Cardiac muscle cell (in vitro differentiated cells and primary cell): ENCODE results near the gene AKT1. TPM values are rescaled to one million over a fixed set of nuclear protein-coding genes. Genes with fewer than 3 reads are reported as not detected.
"Not testable (repeated sequence)": the region's sequence is repeated elsewhere in the genome, so short reads cannot be mapped to it uniquely, and the experiment has no call there.

ENCODE experiments used
- DNase-seq, 2 donors: peaks; one replicate each; pipeline versions ENCODE4 v3.0.0 to v3.0.0-alpha.2; 2010 to 2017; ENCODE audit warnings: low read depth in 1 of 2, low spot score in 1 of 2
- H3K27ac ChIP-seq: fragments of 200-600 bp; sonication (generic); 2 replicates; pipeline ENCODE4 v1.5.1; 2016
- H3K27me3 ChIP-seq: fragments of 200-600 bp; sonication (generic); 2 replicates; pipeline ENCODE4 v1.6.0; 2016; ENCODE audit warnings: control low read depth
- H3K36me3 ChIP-seq: fragments of 200-600 bp; sonication (generic); 2 replicates; pipeline ENCODE4 v1.5.1; 2016; ENCODE audit warnings: control low read depth
- H3K4me1 ChIP-seq: fragments of 200-600 bp; sonication (generic); 2 replicates; pipeline ENCODE4 v1.8.1; 2017; ENCODE audit warnings: low read depth, mild to moderate bottlenecking, mixed run types
- H3K4me3 ChIP-seq: fragments of 200-600 bp; sonication (generic); 2 replicates; pipeline ENCODE4 v1.5.1; 2016; ENCODE audit warnings: mild to moderate bottlenecking
- H3K9me3 ChIP-seq: fragments of 200-600 bp; sonication (generic); 2 replicates; pipeline ENCODE4 v1.5.1; 2017; ENCODE audit warnings: low read depth, mild to moderate bottlenecking, control low read depth
- CTCF ChIP-seq: IDR thresholded peaks from 2 replicates; pipeline ENCODE4 v1.5.1; 2012; ENCODE audit warnings: low read depth, mild to moderate bottlenecking, low read length
- polyA plus RNA-seq: library from polyadenylated mRNA; unstranded; fragments of >200 nt; fragmentation: Nextera tagmentation; extraction: Ambion mirVana; gene quantifications from 2 replicates; pipeline ENCODE4 v1.2.1, GENCODE V29; 2016
- total RNA-seq: library from RNA; depleted of rRNA; stranded (reverse); fragments of >200 nt; gene quantifications from 2 replicates; pipeline ENCODE4 v1.2.3, GENCODE V29; 2016

Gene AKT1
- total and polyA plus RNA-seq, 2 experiments from 2014 or later, result 173 to 242 TPM

- peak overlapping the region; percentile 53 for H3K4me3 ChIP-seq
- no peak overlapping the region for H3K27ac ChIP-seq
- H3K4me1 ChIP-seq, result peaks cover 8% of the 10 kb centered on the region
- no peak for TF ChIP-seq CTCF
- no peaks in the 10 kb centered on the region for H3K9me3 ChIP-seq
- H3K36me3 ChIP-seq, result peaks cover 12% of the 10 kb centered on the region
- DNase-seq, result no peak
- H3K27me3 ChIP-seq, result no peaks in the 10 kb centered on the region
Observed at GRCh38 chr14:104754213-104754851, 41.2 kb downstream of the AKT1 start.

GRCh38 chr14:104753528-104754212, 41.9 kb downstream of the AKT1 start:
- peak overlapping the region; percentile 80 for H3K27ac ChIP-seq

GRCh38 chr14:104752735-104753527, 42.6 kb downstream of the AKT1 start, which contains the start of gene SIVA1:
TSS of gene SIVA1 (plus strand) at chr14:104753147. CDS start at chr14:104753202, 55 bp downstream.
- Histone ChIP-seq H3K27me3 (no peaks in the 10 kb centered on the region), H3K4me3 (peak within 1 kb of the TSS; percentile 53), H3K4me1 (peaks cover 8% of the 10 kb centered on the region), H3K9me3 (no peaks in the 10 kb centered on the region), H3K27ac (peak within 1 kb of the TSS; percentile 80), H3K36me3 (peaks cover 8% of the 10 kb centered on the region)
- no peak for TF ChIP-seq CTCF
- peak; percentile 99 to 100 for DNase-seq

More at GRCh38 chr14:104753528-104754212, 41.9 kb downstream of the AKT1 start:
- peaks cover 8% of the 10 kb centered on the region for H3K4me1 ChIP-seq
- H3K4me3 ChIP-seq, result peak overlapping the region; percentile 53
- no peak for TF ChIP-seq CTCF
- DNase-seq, result no peak
- no peaks in the 10 kb centered on the region for H3K27me3 ChIP-seq
- peaks cover 8% of the 10 kb centered on the region for H3K36me3 ChIP-seq
- H3K9me3 ChIP-seq, result no peaks in the 10 kb centered on the region

- H3K27me3 ChIP-seq, result no peaks in the 10 kb centered on the region
- no peaks in the 10 kb centered on the region for H3K9me3 ChIP-seq
- peaks cover 8% of the 10 kb centered on the region for H3K36me3 ChIP-seq
- H3K27ac ChIP-seq, result peak overlapping the region; percentile 80
- peak overlapping the region; percentile 53 for H3K4me3 ChIP-seq
- TF ChIP-seq CTCF, result no peak
- DNase-seq, result no peak
- H3K4me1 ChIP-seq, result peaks cover 8% of the 10 kb centered on the region
Observed at GRCh38 chr14:104752423-104752734, 43.2 kb downstream of the AKT1 start.

- TF ChIP-seq CTCF, result no peak
- H3K4me1 ChIP-seq, result peaks cover 8% of the 10 kb centered on the region
- DNase-seq, result no peak
- no peaks in the 10 kb centered on the region for H3K27me3 ChIP-seq
- H3K36me3 ChIP-seq, result peaks cover 8% of the 10 kb centered on the region
- peak overlapping the region; percentile 80 for H3K27ac ChIP-seq
- H3K9me3 ChIP-seq, result no peaks in the 10 kb centered on the region
- peak overlapping the region; percentile 53 for H3K4me3 ChIP-seq
Observed at GRCh38 chr14:104751539-104752422, 43.8 kb downstream of the AKT1 start.

GRCh38 chr14:104750753-104751057, 44.8 kb downstream of the AKT1 start:
- not testable (repeated sequence) for H3K9me3 ChIP-seq, H3K27me3 ChIP-seq, H3K36me3 ChIP-seq, H3K4me3 ChIP-seq, H3K27ac ChIP-seq, H3K4me1 ChIP-seq, DNase-seq
